ENCODE measurements around the gene RBM23. TPM values are rescaled to one million over a fixed set of nuclear protein-coding genes. Genes with fewer than 3 reads are reported as not detected.

The RBM23 gene
- polyA plus RNA-seq, 1 donor (not counting 4 experiments of a cell fraction or from before 2014, with no cell fraction given) = 50.8 TPM

DNA sequence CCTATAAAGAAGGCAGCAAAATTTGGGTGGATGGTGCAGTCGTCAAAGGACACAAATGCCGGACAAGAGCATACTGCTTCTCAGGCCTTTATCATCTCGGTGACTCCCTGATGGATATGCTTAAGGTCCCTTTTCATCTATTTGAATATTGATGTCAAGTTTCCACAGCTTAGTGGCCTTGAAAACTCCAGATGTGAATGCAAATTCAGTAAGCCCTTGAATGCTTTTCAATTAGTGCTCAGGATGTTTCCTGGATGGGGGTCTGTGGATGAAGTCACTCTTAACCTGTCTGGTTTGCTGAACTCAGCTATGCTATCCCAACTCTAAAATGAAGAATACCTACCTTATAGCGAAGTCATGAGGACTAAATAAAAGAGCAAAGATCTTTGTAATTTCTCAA lies 25.2 kb downstream of the RBM23 start:
- Histone ChIP-seq H3K27ac (ENCODE audit: control insufficient read depth, insufficient read depth, low read length) (no peak overlapping the region), H3K36me3 (ENCODE audit: control insufficient read depth in 2 of 2, extremely low read depth in 1 of 2, insufficient read depth in 2 of 2, low read length in 2 of 2) (no peaks in the 10 kb centered on the region), H3K9me3 (ENCODE audit: control insufficient read depth, low read depth, low read length) (no peaks in the 10 kb centered on the region), H3K4me2 (ENCODE audit: control insufficient read depth, extremely low read depth, insufficient read depth, low read depth, low read length) (no peak overlapping the region), H2AFZ (ENCODE audit: control insufficient read depth, low read length) (no peak overlapping the region), H3K79me2 (ENCODE audit: control insufficient read depth, insufficient read depth, low read length) (no peaks in the 10 kb centered on the region), H3K27me3 (ENCODE audit: control insufficient read depth, extremely low read depth, insufficient read depth, low read length) (no peaks in the 10 kb centered on the region), H3K4me1 (ENCODE audit: control insufficient read depth, extremely low read depth, insufficient read depth, low read length) (peaks cover 21% of the 10 kb centered on the region), H3K9me1 (ENCODE audit: control insufficient read depth, extremely low read depth, insufficient read depth, low read length) (no peaks in the 10 kb centered on the region), H3K9ac (ENCODE audit: control insufficient read depth, extremely low read depth, insufficient read depth, low read length) (no peak overlapping the region), H3K4me3 (ENCODE audit: control insufficient read depth in 2 of 3, extremely low read depth in 1 of 3, insufficient read depth in 2 of 3, low read depth in 1 of 3, low read length in 3 of 3) (no peak overlapping the region), H4K20me1 (ENCODE audit: control insufficient read depth, extremely low read depth, insufficient read depth, low read length) (no peaks in the 10 kb centered on the region)
- dilution Hi-C loops (cut with MboI; ENCODE audit: extremely low pct_ligation_motif_present, low sequenced_read_pairs) = no loop called here
- FAIRE-seq = no peak
- TF ChIP-seq, protein P1, sequence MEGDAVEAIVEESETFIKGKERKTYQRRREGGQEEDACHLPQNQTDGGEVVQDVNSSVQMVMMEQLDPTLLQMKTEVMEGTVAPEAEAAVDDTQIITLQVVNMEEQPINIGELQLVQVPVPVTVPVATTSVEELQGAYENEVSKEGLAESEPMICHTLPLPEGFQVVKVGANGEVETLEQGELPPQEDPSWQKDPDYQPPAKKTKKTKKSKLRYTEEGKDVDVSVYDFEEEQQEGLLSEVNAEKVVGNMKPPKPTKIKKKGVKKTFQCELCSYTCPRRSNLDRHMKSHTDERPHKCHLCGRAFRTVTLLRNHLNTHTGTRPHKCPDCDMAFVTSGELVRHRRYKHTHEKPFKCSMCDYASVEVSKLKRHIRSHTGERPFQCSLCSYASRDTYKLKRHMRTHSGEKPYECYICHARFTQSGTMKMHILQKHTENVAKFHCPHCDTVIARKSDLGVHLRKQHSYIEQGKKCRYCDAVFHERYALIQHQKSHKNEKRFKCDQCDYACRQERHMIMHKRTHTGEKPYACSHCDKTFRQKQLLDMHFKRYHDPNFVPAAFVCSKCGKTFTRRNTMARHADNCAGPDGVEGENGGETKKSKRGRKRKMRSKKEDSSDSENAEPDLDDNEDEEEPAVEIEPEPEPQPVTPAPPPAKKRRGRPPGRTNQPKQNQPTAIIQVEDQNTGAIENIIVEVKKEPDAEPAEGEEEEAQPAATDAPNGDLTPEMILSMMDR (optimal IDR thresholded peaks at IDR 0.05 in 1 of 3, IDR thresholded peaks at IDR 0.05 in 1 of 3, conservative IDR thresholded peaks at IDR 0.05 in 1 of 3; ENCODE audit: extremely low read depth in 1 of 3, insufficient read depth in 2 of 3, low read length in 3 of 3) = no peak
- no peak for TF ChIP-seq EZH2 (IDR thresholded peaks at IDR 0.05; ENCODE audit: low read length)
- no peak for DNase-seq (ENCODE audit: low read depth, low spot score)

DNA sequence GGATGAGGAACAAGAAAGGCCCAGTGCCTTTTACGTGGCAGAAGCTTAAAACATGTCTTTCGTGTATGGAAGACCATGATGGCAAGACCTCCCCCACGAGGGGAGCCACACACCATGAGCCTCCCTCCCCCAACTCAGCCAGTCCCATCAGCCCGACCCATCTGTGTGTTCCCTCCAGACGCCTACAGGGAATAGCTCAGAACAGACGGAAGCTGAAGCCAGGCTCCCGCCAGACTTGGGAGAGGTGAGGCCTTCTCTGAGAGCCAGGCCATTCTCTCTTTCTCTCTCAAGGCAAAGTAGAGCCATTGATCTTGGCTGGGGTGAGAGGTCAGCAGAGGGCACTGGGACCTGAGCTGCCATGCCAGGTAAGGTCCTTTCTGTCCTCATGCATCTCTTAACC lies 26.5 kb downstream of the RBM23 start:
- Histone ChIP-seq H3K9ac (ENCODE audit: control insufficient read depth, extremely low read depth, insufficient read depth, low read length) (no peak overlapping the region), H2AFZ (ENCODE audit: control insufficient read depth, low read length) (no peak overlapping the region), H3K27me3 (ENCODE audit: control insufficient read depth, extremely low read depth, insufficient read depth, low read length) (no peaks in the 10 kb centered on the region), H3K9me3 (ENCODE audit: control insufficient read depth, low read depth, low read length) (no peaks in the 10 kb centered on the region), H4K20me1 (ENCODE audit: control insufficient read depth, extremely low read depth, insufficient read depth, low read length) (no peaks in the 10 kb centered on the region), H3K4me3 (ENCODE audit: control insufficient read depth in 2 of 3, extremely low read depth in 1 of 3, insufficient read depth in 2 of 3, low read depth in 1 of 3, low read length in 3 of 3) (no peak overlapping the region), H3K36me3 (ENCODE audit: control insufficient read depth in 2 of 2, extremely low read depth in 1 of 2, insufficient read depth in 2 of 2, low read length in 2 of 2) (no peaks in the 10 kb centered on the region), H3K79me2 (ENCODE audit: control insufficient read depth, insufficient read depth, low read length) (no peaks in the 10 kb centered on the region), H3K27ac (ENCODE audit: control insufficient read depth, insufficient read depth, low read length) (no peak overlapping the region), H3K4me2 (ENCODE audit: control insufficient read depth, extremely low read depth, insufficient read depth, low read depth, low read length) (no peak overlapping the region), H3K9me1 (ENCODE audit: control insufficient read depth, extremely low read depth, insufficient read depth, low read length) (no peaks in the 10 kb centered on the region), H3K4me1 (ENCODE audit: control insufficient read depth, extremely low read depth, insufficient read depth, low read length) (peaks cover 15% of the 10 kb centered on the region)
- TF ChIP-seq, protein P1 (optimal IDR thresholded peaks at IDR 0.05 in 1 of 3, IDR thresholded peaks at IDR 0.05 in 1 of 3, conservative IDR thresholded peaks at IDR 0.05 in 1 of 3; ENCODE audit: extremely low read depth in 1 of 3, insufficient read depth in 2 of 3, low read length in 3 of 3) = no peak
- TF ChIP-seq EZH2 (IDR thresholded peaks at IDR 0.05; ENCODE audit: low read length) = no peak
- DNase-seq (ENCODE audit: low read depth, low spot score) = no peak
- no peak for FAIRE-seq
- dilution Hi-C loops (cut with MboI; ENCODE audit: extremely low pct_ligation_motif_present, low sequenced_read_pairs) = no loop called here
